Panc1 (cell line): ENCODE data around the gene PTTG1.

Experiments
- CTCF ChIP-seq: fragments of 450-650 bp; IDR thresholded peaks from 2 replicates; pipeline ENCODE4 v1.5.1; 2017; ENCODE audit warnings: mild to moderate bottlenecking
- POLR2AphosphoS5 ChIP-seq: IDR thresholded peaks from 2 replicates; pipeline ENCODE4 v1.6.1; 2012; ENCODE audit warnings: mild to moderate bottlenecking, low read depth, low read length, moderate library complexity
- REST ChIP-seq, 2 experiments: IDR thresholded peaks; 2 replicates each; pipeline ENCODE4 v1.6.1; 2011 to 2012; ENCODE audit warnings: low read depth in 2 of 2, control low read depth in 1 of 2, low read length in 1 of 2, mild to moderate bottlenecking in 1 of 2, moderate library complexity in 1 of 2; ENCODE audit not compliant: insufficient read depth in 1 of 2
- SIN3A ChIP-seq: IDR thresholded peaks from 2 replicates; pipeline ENCODE4 v1.6.1; 2012; ENCODE audit warnings: low read depth, mild to moderate bottlenecking, low read length, moderate library complexity, borderline replicate concordance; ENCODE audit not compliant: insufficient read depth

DNA sequence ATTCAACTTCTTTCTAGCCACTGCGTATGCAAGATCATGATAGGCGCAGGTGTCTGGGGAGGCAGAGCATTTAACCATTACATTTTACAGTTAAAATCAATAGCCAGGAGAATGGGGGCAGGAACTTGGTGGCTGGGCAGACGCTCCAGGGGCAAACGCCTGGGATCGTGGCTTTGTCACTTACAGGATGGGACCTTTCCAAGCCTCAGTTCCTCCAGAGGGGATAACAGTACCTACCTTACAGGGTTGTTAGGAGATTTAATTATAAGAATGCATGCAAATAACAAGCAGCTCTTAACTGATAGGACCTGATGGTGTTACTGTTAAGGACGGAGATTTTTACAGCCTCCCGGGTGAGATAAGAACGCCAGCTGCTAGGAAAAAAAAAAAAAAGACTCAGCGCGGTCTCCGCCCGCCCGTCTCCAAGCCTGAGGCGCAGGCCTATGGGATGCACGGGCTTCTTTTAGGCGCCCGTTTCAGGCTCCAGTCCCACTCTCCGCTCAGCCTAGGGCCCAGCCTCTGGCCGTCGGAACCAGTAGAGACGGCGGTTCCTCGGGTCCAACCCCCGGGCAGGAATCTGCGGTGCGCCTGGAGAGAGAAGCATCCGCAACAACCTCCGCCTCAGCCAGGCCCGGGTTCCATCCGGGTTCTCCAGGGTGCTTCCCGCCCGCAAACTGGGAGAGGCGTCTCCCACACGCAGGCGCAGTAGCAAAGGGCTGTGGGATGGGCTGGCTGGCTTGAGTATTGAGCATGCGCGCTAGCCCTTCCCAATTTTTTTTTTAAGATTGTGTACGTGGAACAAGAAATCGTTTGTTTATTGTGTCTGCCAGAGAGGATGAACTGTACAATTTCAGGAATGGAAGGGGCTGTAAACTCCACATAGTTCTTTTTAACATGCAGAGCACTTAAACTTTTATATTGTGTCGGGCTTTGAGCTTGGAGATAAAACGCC is 22.0 kb upstream of the PTTG1 start, which contains the start of gene FAM200C:
- TF ChIP-seq POLR2AphosphoS5 (peak; percentile 97), SIN3A (peak; percentile 72; the same call in 1 of the 2 replicates), CTCF (no peak), REST (IDR thresholded peaks at IDR 0.05; ENCODE audit: insufficient read depth in 1 of 2, low read depth in 2 of 2, low read length in 1 of 2) (no peak)
